Liver (tissue), 3 donors: ENCODE results near the gene PYROXD2.

Source experiments
- CTCF ChIP-seq: fragments of 150-350 bp; IDR thresholded peaks from 2 replicates; pipeline ENCODE4 v1.5.1; 2017; ENCODE audit warnings: improper control_type of control experiment, low read depth, low read length; ENCODE audit not compliant: missing input control
- FOXA1 ChIP-seq: IDR thresholded peaks from 2 replicates; pipeline ENCODE4 v1.6.1; 2016; ENCODE audit warnings: antibody characterized with exemption
- HNF4G ChIP-seq: IDR thresholded peaks from 2 replicates; pipeline ENCODE4 v1.6.1; 2016; ENCODE audit warnings: antibody characterized with exemption
- JUND ChIP-seq, 2 donors: IDR thresholded peaks; 2 replicates each; pipeline ENCODE4 v1.6.1; 2016; ENCODE audit warnings: antibody characterized with exemption in 2 of 2
- MAX ChIP-seq: IDR thresholded peaks from 2 replicates; pipeline ENCODE4 v1.6.1; 2016; ENCODE audit warnings: antibody characterized with exemption
- NR2F2 ChIP-seq: IDR thresholded peaks from 2 replicates; pipeline ENCODE4 v1.6.1; 2016; ENCODE audit warnings: antibody characterized with exemption
- RAD21 ChIP-seq, 2 donors: IDR thresholded peaks; 2 replicates each; pipeline ENCODE4 v1.6.1; 2016; ENCODE audit warnings: antibody characterized with exemption in 2 of 2, mild to moderate bottlenecking in 2 of 2
- REST ChIP-seq: IDR thresholded peaks from 2 replicates; pipeline ENCODE4 v1.6.1; 2016; ENCODE audit warnings: antibody characterized with exemption, mild to moderate bottlenecking
- SP1 ChIP-seq: IDR thresholded peaks from 2 replicates; pipeline ENCODE4 v1.6.1; 2018; ENCODE audit warnings: antibody characterized with exemption, mild to moderate bottlenecking
- donor health status: healthy.
- donor health status: healthy.

GRCh38 chr10:98344589-98345038 lies 70.4 kb downstream of the PYROXD2 start:
- TF ChIP-seq REST (no peak), RAD21 (IDR thresholded peaks at IDR 0.05) (peak in 1 of 2 donors; percentile 40), FOXA1 (no peak), MAX (peak; percentile 16), SP1 (no peak), NR2F2 (peak; percentile 99), HNF4G (no peak), CTCF (no peak), JUND (IDR thresholded peaks at IDR 0.05) (no peak)
